ENCODE results near the gene PKLR.
"Not testable (repeated sequence)": the region's sequence is repeated elsewhere in the genome, so short reads cannot be mapped to it uniquely, and the experiment has no call there.

GRCh38 chr1:155328856-155329255 is 27.6 kb upstream of the PKLR start:
- not testable (repeated sequence) for TF ChIP-seq POLR2AphosphoS5 (IDR thresholded peaks at IDR 0.05; ENCODE audit: borderline replicate concordance, low read depth, low read length); EZH2 (IDR thresholded peaks at IDR 0.05)
